PFSK-1 (cell line): ENCODE data around the gene FBLN2.

Experiments
- FOXP2 ChIP-seq: optimal IDR thresholded peaks from 2 replicates; pipeline ENCODE3; 2011; ENCODE audit warnings: borderline replicate concordance, control low read depth, inconsistent platforms; ENCODE audit not compliant: insufficient read depth; ENCODE audit errors: extremely low read length, extremely low read depth
- POLR2AphosphoS5 ChIP-seq: IDR thresholded peaks from 2 replicates; pipeline ENCODE4 v1.6.1; 2012; ENCODE audit warnings: low read depth, mild to moderate bottlenecking, control low read depth, low read length, moderate library complexity
- SIN3A ChIP-seq: IDR thresholded peaks from 2 replicates; pipeline ENCODE4 v1.6.1; 2012; ENCODE audit warnings: mild to moderate bottlenecking, low read length, moderate library complexity, borderline replicate concordance; ENCODE audit not compliant: insufficient read depth
- TAF1 ChIP-seq: IDR thresholded peaks from 2 replicates; pipeline ENCODE4 v1.6.1; 2012; ENCODE audit warnings: low read length, control low read depth, borderline replicate concordance; ENCODE audit not compliant: insufficient read depth
- TF ChIP-seq, protein P1 (sequence below), 2 experiments: IDR thresholded peaks; 2 replicates each; pipeline versions ENCODE4 v1.6.1 to v1.8.0; 2011 to 2012; ENCODE audit warnings: low read depth in 2 of 2, low read length in 2 of 2, control low read depth in 1 of 2, inconsistent platforms in 1 of 2, mild to moderate bottlenecking in 1 of 2, moderate library complexity in 1 of 2; ENCODE audit not compliant: insufficient read depth in 1 of 2

The FBLN2 gene

DNA sequence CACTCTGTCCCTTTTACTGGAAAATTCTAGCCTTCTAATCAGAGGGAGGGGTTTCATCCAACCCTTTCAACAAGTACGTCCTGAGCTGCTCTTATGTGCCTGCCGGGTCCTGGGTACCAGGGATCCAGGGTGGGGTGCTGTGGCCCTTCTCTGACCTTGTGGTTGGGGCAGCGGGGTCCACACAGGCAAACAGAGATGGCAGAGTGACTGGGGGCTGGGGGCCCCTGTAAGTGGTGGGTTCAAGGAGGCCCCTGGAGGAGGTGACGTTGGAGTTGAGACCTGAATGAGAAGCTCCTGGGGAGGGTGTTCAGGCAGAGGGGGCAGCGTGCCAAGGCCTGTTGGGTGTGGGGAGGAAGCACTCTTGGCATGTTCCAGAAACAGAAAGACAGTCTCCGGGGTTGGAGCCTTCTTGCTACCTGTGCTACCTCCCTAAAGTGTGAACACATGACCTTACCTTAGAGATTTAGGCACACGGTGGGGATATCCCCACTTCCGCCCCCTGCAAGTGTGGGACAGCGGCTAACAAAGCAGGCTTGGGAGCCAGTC lies 78.1 kb downstream of the FBLN2 start:
- TF ChIP-seq SIN3A (no peak), FOXP2 (no peak), TAF1 (no peak), POLR2AphosphoS5 (no peak)
- TF ChIP-seq, protein P1, sequence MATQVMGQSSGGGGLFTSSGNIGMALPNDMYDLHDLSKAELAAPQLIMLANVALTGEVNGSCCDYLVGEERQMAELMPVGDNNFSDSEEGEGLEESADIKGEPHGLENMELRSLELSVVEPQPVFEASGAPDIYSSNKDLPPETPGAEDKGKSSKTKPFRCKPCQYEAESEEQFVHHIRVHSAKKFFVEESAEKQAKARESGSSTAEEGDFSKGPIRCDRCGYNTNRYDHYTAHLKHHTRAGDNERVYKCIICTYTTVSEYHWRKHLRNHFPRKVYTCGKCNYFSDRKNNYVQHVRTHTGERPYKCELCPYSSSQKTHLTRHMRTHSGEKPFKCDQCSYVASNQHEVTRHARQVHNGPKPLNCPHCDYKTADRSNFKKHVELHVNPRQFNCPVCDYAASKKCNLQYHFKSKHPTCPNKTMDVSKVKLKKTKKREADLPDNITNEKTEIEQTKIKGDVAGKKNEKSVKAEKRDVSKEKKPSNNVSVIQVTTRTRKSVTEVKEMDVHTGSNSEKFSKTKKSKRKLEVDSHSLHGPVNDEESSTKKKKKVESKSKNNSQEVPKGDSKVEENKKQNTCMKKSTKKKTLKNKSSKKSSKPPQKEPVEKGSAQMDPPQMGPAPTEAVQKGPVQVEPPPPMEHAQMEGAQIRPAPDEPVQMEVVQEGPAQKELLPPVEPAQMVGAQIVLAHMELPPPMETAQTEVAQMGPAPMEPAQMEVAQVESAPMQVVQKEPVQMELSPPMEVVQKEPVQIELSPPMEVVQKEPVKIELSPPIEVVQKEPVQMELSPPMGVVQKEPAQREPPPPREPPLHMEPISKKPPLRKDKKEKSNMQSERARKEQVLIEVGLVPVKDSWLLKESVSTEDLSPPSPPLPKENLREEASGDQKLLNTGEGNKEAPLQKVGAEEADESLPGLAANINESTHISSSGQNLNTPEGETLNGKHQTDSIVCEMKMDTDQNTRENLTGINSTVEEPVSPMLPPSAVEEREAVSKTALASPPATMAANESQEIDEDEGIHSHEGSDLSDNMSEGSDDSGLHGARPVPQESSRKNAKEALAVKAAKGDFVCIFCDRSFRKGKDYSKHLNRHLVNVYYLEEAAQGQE (IDR thresholded peaks at IDR 0.05; ENCODE audit: insufficient read depth in 1 of 2, low read depth in 2 of 2, low read length in 2 of 2): no peak

DNA sequence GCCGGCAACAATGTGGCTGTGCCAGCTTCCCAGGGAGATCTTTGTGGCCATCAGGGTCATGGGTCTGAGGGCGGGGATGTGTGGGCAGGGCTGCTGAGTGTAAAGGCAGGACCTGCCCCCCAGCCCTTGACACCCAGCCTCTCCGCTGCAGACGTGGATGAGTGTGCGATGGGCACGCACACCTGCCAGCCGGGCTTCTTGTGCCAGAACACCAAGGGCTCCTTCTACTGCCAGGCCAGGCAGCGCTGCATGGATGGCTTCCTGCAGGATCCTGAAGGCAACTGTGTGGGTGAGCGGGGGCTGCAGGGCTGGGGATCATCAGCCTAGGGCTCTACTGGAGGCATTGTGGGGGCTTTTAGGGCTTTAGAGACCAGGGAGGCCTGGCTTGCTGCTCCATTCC lies 78.8 kb downstream of the FBLN2 start:
- TF ChIP-seq SIN3A (no peak), TAF1 (no peak), FOXP2 (no peak), POLR2AphosphoS5 (no peak)
- TF ChIP-seq, protein P1 (IDR thresholded peaks at IDR 0.05; ENCODE audit: insufficient read depth in 1 of 2, low read depth in 2 of 2, low read length in 2 of 2): no peak

DNA sequence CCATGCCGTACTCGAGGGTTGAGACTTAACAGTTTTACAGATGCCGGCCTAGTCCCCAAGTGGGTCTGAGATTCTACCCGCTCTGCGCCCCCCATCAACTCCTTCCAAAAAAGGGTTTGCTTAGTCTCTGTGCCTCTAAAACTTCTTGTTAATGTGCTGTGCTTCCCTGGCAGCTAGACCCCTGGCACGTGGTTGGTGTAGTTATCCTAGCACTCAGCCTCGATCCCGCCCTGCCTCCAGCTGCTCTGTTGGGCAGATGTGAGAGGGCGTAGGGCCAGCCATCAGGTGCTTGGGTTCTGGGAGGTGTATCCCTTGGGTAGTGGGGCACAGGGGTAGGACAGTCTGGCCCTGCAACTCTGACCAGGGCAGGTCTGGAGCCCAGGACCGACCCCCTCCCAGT lies 79.5 kb downstream of the FBLN2 start:
- no peak for TF ChIP-seq FOXP2
- no peak for TF ChIP-seq POLR2AphosphoS5
- TF ChIP-seq, protein P1 (IDR thresholded peaks at IDR 0.05; ENCODE audit: insufficient read depth in 1 of 2, low read depth in 2 of 2, low read length in 2 of 2): no peak
- TF ChIP-seq SIN3A: no peak
- TF ChIP-seq TAF1: no peak

DNA sequence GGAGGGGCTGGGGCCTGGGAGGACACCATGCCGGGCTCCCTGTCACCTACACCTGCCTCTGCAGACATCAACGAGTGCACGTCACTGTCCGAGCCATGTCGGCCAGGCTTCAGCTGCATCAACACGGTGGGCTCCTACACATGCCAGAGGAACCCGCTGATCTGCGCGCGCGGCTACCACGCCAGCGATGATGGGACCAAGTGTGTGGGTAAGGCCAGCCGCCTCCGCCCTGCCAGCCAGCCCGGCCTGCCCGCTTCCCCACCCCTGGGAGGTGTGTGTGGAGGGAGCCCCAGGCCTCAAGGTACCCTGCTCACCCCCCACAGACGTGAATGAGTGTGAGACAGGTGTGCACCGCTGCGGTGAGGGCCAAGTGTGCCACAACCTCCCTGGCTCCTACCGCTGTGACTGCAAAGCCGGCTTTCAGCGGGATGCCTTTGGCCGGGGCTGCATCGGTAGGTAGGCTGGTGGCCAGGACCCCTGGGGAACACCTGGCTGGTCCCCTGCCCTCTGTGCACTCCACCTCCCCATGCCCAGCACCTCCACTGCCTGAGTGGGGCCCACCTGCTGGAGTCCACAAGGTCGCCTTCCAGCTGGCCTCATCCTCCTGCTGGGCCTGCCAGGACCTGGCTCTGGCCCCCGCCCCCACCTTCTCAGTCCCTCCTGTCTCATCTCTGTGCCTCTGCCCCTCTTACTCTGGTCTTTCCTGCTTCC lies 80.1 kb downstream of the FBLN2 start:
- no peak for TF ChIP-seq FOXP2
- TF ChIP-seq, protein P1 (IDR thresholded peaks at IDR 0.05; ENCODE audit: insufficient read depth in 1 of 2, low read depth in 2 of 2, low read length in 2 of 2): no peak
- TF ChIP-seq TAF1: no peak
- no peak for TF ChIP-seq POLR2AphosphoS5

DNA sequence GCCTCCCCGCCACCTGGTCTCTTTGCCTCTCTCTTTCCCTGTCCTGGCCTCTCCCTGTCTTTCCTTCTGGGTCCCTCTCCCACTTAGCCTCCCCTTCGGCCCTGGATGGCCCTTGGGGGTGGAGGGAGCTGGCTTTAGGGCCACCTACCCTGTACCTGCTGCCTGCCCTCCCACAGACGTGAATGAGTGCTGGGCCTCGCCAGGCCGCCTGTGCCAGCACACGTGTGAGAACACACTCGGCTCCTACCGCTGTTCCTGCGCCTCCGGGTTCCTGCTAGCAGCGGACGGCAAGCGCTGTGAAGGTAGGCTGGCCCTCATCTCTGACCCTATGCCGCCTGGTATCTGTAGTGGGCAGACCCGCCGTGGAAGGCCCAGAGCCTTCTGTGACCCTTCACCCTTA lies 80.7 kb downstream of the FBLN2 start:
- TF ChIP-seq TAF1 (no peak), FOXP2 (no peak)
